MM.1S (cell line): Measurements from ENCODE around the gene MUSK.

ENCODE experiments used
- DNase-seq: peaks from one replicate; pipeline ENCODE4 v3.0.0-alpha.2; 2015
- H2AFZ ChIP-seq: fragments of 300-600 bp; sonication (generic); 2 replicates; pipeline ENCODE4 v1.6.0; 2016; ENCODE audit warnings: antibody characterized with exemption, low read length
- H3F3A ChIP-seq: fragments of 300-600 bp; sonication (generic); 2 replicates; pipeline ENCODE4 v1.6.1; 2016; ENCODE audit warnings: mild to moderate bottlenecking, antibody characterized with exemption, low read length, moderate library complexity, mixed read lengths; ENCODE audit not compliant: insufficient read depth
- H3K27ac ChIP-seq: fragments of 300-600 bp; sonication (generic); 2 replicates; pipeline ENCODE4 v1.5.1; 2016; ENCODE audit warnings: mild to moderate bottlenecking, low read length
- H3K27me3 ChIP-seq: fragments of 300-600 bp; sonication (generic); replicated peaks from 2 replicates; pipeline ENCODE4 v1.6.0; 2016; ENCODE audit warnings: low read length; ENCODE audit not compliant: insufficient read depth
- H3K36me3 ChIP-seq: fragments of 300-600 bp; sonication (generic); replicated peaks from 2 replicates; pipeline ENCODE4 v1.6.1; 2016; ENCODE audit warnings: mild to moderate bottlenecking, low read length, mixed read lengths; ENCODE audit not compliant: insufficient read depth
- H3K4me1 ChIP-seq: fragments of 300-600 bp; sonication (generic); 2 replicates; pipeline ENCODE4 v1.6.1; 2016; ENCODE audit warnings: low read length, mixed read lengths
- H3K4me2 ChIP-seq: fragments of 300-600 bp; sonication (generic); 2 replicates; pipeline ENCODE4 v1.6.0; 2016; ENCODE audit warnings: low read depth, low read length
- H3K4me3 ChIP-seq: fragments of 300-600 bp; sonication (generic); 2 replicates; pipeline ENCODE4 v1.5.1; 2016; ENCODE audit warnings: low read length, mixed read lengths
- H3K79me2 ChIP-seq: fragments of 300-600 bp; sonication (generic); 2 replicates; pipeline ENCODE4 v1.6.1; 2016; ENCODE audit warnings: mixed run types, low read length, mixed read lengths
- H3K9ac ChIP-seq: fragments of 300-600 bp; sonication (generic); 2 replicates; pipeline ENCODE4 v1.6.1; 2016; ENCODE audit warnings: low read length, mixed read lengths
- H3K9me2 ChIP-seq: fragments of 300-600 bp; sonication (generic); replicated peaks from 2 replicates; pipeline ENCODE4 v1.6.1; 2016; ENCODE audit warnings: mild to moderate bottlenecking, low read length, mixed read lengths; ENCODE audit not compliant: insufficient read depth
- H3K9me3 ChIP-seq: fragments of 300-600 bp; sonication (generic); replicated peaks from 2 replicates; pipeline ENCODE4 v1.6.1; 2016; ENCODE audit warnings: mild to moderate bottlenecking, low read length, mixed read lengths; ENCODE audit not compliant: insufficient read depth
- H4K20me1 ChIP-seq: fragments of 300-600 bp; sonication (generic); 2 replicates; pipeline ENCODE4 v1.6.1; 2016; ENCODE audit warnings: mild to moderate bottlenecking, low read length, moderate library complexity, mixed read lengths; ENCODE audit not compliant: insufficient read depth
- CTCF ChIP-seq: fragments of 300-600 bp; sonication (generic); IDR thresholded peaks from 2 replicates; pipeline ENCODE4 v1.5.1; 2016; ENCODE audit warnings: antibody characterized with exemption, low read length, mixed read lengths
- EZH2 ChIP-seq: fragments of 300-600 bp; sonication (generic); optimal IDR thresholded peaks from 2 replicates; pipeline ENCODE3; 2017; ENCODE audit warnings: low read depth, mild to moderate bottlenecking, antibody characterized with exemption, low read length, mixed read lengths
- EZH2phosphoT487 ChIP-seq: fragments of 300-600 bp; sonication (generic); IDR thresholded peaks from 2 replicates; pipeline ENCODE4 v1.6.1; 2018; ENCODE audit warnings: antibody characterized with exemption, low read length

The MUSK gene

GRCh38 chr9:110844121-110844520, 175.5 kb downstream of the MUSK start:
- no peaks in the 10 kb centered on the region for H3K27me3 ChIP-seq
- no peaks in the 10 kb centered on the region for H3K9me2 ChIP-seq
- no peak overlapping the region for H3K4me3 ChIP-seq
- no peaks in the 10 kb centered on the region for H3K9me3 ChIP-seq
- no peak overlapping the region for H3K4me2 ChIP-seq
- H3K79me2 ChIP-seq: no peaks in the 10 kb centered on the region
- H3K36me3 ChIP-seq: no peaks in the 10 kb centered on the region
- no peaks in the 10 kb centered on the region for H3F3A ChIP-seq
- no peak overlapping the region for H2AFZ ChIP-seq
- H3K9ac ChIP-seq: no peak overlapping the region
- H3K27ac ChIP-seq: no peak overlapping the region
- no peaks in the 10 kb centered on the region for H3K4me1 ChIP-seq
- DNase-seq: no peak
- no peaks in the 10 kb centered on the region for H4K20me1 ChIP-seq
- TF ChIP-seq CTCF (no peak), EZH2 (no peak), EZH2phosphoT487 (no peak)

GRCh38 chr9:110846215-110846614, 177.6 kb downstream of the MUSK start:
- H3K27ac ChIP-seq: no peak overlapping the region
- H3K9me3 ChIP-seq: no peaks in the 10 kb centered on the region
- no peak overlapping the region for H3K9ac ChIP-seq
- H3K4me1 ChIP-seq: no peaks in the 10 kb centered on the region
- H4K20me1 ChIP-seq: no peaks in the 10 kb centered on the region
- H3K4me3 ChIP-seq: no peak overlapping the region
- no peaks in the 10 kb centered on the region for H3K27me3 ChIP-seq
- no peak for DNase-seq
- no peak overlapping the region for H3K4me2 ChIP-seq
- no peak overlapping the region for H2AFZ ChIP-seq
- H3K36me3 ChIP-seq: no peaks in the 10 kb centered on the region
- TF ChIP-seq EZH2phosphoT487: no peak
- no peak for TF ChIP-seq CTCF
- TF ChIP-seq EZH2: no peak
- H3K9me2 ChIP-seq: no peaks in the 10 kb centered on the region
- H3F3A ChIP-seq: no peaks in the 10 kb centered on the region
- no peaks in the 10 kb centered on the region for H3K79me2 ChIP-seq

GRCh38 chr9:110847671-110848070, 179.1 kb downstream of the MUSK start:
- no peak overlapping the region for H3K9ac ChIP-seq
- no peaks in the 10 kb centered on the region for H3K9me2 ChIP-seq
- H3F3A ChIP-seq: no peaks in the 10 kb centered on the region
- no peaks in the 10 kb centered on the region for H3K27me3 ChIP-seq
- DNase-seq: no peak
- no peak overlapping the region for H3K4me2 ChIP-seq
- no peak overlapping the region for H2AFZ ChIP-seq
- no peak overlapping the region for H3K4me3 ChIP-seq
- TF ChIP-seq EZH2phosphoT487 (no peak), CTCF (no peak), EZH2 (no peak)
- no peaks in the 10 kb centered on the region for H3K36me3 ChIP-seq
- no peaks in the 10 kb centered on the region for H4K20me1 ChIP-seq
- H3K4me1 ChIP-seq: no peaks in the 10 kb centered on the region
- no peak overlapping the region for H3K27ac ChIP-seq
- no peaks in the 10 kb centered on the region; the same call in 1 of the 2 replicates for H3K9me3 ChIP-seq
- H3K79me2 ChIP-seq: no peaks in the 10 kb centered on the region
